ENCODE measurements around the gene MACROH2A1.

DNA sequence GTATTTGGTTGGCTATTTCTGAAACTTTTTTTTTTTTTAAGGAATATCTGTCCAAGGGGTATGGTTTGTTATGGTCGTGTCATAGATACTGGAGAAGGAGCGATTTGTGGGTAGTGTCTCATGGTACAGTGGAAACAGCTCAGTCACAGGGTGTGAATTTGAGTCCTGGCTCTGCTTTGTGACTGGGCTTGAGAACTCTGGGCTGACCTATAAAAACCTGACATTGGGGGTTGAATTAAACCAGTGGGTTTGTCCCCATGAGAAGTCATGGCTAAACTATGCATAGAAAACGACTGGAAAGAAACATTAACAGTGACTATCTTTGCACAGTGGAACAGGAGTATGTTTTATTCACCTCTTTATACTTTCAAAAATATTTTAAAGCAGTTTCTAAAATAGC is 54.7 kb downstream of the MACROH2A1 start:
- TF ChIP-seq, protein P1, sequence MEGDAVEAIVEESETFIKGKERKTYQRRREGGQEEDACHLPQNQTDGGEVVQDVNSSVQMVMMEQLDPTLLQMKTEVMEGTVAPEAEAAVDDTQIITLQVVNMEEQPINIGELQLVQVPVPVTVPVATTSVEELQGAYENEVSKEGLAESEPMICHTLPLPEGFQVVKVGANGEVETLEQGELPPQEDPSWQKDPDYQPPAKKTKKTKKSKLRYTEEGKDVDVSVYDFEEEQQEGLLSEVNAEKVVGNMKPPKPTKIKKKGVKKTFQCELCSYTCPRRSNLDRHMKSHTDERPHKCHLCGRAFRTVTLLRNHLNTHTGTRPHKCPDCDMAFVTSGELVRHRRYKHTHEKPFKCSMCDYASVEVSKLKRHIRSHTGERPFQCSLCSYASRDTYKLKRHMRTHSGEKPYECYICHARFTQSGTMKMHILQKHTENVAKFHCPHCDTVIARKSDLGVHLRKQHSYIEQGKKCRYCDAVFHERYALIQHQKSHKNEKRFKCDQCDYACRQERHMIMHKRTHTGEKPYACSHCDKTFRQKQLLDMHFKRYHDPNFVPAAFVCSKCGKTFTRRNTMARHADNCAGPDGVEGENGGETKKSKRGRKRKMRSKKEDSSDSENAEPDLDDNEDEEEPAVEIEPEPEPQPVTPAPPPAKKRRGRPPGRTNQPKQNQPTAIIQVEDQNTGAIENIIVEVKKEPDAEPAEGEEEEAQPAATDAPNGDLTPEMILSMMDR (IDR thresholded peaks at IDR 0.05; ENCODE audit: low read depth, low read length, poor library complexity, severe bottlenecking), result no peak
- no peak for TF ChIP-seq EZH2phosphoT487 (IDR thresholded peaks at IDR 0.05; ENCODE audit: borderline replicate concordance, low read length)
